GM13976 (cell line): ENCODE data around the gene STK24.

Source experiments
- DNase-seq: peaks from one replicate; pipeline ENCODE4 v3.0.0; 2012; ENCODE audit warnings: low spot score
- in situ Hi-C: fragments of 300-500 bp; cut with MboI; formaldehyde crosslinking; loops from one replicate; pipeline ENCODE4 v1.12.0; 2022; ENCODE audit warnings: low sequenced_read_pairs, mixed read lengths, inconsistent platforms; ENCODE audit not compliant: unreplicated experiment
- TF ChIP-seq, protein P1 (sequence below): IDR thresholded peaks from 2 replicates; pipeline ENCODE4 v1.5.1; 2012; ENCODE audit warnings: borderline replicate concordance, mild to moderate bottlenecking; ENCODE audit not compliant: insufficient read depth; ENCODE audit errors: extremely low read depth, missing control alignments, control extremely low read depth

Gene STK24

DNA sequence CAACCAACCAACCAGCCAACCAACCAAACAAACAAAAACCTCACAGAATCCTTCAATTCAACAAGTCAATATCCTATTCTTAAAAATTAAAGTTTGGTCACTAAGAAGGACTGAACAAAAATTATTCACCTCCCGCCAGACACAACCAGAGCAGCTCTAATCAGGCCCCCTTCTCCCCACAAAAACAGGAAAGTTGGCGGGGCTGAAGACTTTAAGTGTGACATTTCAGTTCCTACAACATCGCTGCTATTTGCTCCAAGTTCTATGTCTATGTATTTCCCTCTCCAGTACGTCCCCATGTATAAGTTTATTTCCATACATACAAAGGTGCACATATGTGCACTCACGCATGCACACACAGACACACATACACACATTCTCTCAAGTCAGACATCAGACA is 32.8 kb upstream of the STK24 start:
- DNase-seq, result no peak
- TF ChIP-seq, protein P1, sequence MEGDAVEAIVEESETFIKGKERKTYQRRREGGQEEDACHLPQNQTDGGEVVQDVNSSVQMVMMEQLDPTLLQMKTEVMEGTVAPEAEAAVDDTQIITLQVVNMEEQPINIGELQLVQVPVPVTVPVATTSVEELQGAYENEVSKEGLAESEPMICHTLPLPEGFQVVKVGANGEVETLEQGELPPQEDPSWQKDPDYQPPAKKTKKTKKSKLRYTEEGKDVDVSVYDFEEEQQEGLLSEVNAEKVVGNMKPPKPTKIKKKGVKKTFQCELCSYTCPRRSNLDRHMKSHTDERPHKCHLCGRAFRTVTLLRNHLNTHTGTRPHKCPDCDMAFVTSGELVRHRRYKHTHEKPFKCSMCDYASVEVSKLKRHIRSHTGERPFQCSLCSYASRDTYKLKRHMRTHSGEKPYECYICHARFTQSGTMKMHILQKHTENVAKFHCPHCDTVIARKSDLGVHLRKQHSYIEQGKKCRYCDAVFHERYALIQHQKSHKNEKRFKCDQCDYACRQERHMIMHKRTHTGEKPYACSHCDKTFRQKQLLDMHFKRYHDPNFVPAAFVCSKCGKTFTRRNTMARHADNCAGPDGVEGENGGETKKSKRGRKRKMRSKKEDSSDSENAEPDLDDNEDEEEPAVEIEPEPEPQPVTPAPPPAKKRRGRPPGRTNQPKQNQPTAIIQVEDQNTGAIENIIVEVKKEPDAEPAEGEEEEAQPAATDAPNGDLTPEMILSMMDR, result no peak
- in situ Hi-C loops, result no loop called here

DNA sequence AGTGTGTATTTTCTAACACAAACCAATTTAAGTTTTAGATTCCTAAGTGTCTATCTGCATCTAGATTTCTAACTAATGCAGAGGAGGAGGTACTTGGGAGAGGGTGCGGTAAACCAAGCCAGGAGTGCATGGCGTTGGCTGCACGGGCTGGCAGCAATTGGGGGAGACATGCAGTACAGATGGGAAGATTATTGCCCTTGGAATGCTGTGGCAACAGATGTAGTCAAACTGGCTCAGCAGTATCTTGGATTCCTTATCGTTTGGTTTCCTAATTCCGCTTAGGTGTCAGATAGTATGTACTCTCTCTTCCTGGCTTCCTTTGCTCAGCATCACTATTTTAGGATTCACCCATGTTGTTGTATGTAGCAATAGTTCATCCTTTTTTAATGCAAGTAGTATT is 29.4 kb upstream of the STK24 start:
- no peak for DNase-seq
- TF ChIP-seq, protein P1, result no peak
- in situ Hi-C loops, result no loop called here

DNA sequence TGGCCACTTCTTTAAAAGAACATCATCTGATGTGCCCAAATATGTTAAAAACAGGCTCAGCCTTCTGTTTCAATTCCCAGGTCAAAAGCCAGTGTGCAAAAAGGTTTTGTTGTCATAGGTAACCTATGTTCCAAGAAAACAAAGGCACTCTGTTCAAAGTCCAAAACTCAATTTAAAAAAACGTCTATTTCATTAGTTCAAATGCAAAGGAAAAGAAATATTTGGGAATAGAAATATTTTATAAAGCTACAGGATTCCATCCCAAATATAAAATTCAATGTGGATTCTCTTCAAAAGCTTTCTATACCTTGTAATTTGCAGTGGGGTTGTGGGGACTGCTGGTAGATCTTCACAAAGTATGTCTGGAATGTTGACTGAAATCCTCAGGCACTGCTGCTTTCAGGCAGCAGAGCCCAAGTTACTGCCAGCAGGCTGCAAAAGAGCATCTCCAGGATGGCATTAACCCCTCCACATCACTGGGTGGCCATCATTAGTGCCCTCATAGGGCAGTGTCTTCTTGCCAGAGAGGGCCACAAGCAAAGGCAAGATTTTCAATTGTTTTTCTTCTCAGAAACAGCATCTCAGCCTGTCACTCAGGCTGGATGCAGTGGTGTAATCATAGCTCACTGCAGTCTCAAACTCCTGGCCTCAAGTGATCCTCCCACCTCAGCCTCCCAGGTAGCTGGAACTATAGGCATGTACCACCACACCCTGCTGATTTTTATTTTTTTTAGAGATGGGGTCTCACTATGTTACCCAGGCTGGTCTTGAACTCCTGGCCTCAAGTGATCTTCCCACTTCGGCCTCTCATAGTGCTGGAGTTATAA is 22.8 kb upstream of the STK24 start:
- in situ Hi-C loops, result no loop called here
- DNase-seq, result no peak
- TF ChIP-seq, protein P1, result no peak

DNA sequence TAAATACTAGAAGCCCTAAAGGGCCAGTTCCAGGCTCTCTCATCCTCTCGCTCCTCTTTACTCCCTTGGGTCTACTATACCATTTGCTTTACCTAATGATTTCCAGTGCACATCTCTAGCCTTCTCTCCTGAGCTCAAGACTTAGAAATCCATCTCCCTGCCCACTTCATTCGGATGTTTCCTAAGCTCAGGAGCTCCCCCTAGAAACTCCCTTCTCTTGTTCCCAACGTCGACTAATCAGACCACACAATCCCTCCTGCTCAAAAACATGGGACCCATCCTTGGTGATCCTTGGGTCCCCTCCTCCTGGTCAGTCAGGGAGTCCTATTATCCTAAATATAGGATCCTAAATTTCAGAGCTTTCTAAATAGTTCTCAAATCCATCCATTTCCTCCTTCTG is 21.1 kb upstream of the STK24 start:
- DNase-seq, result no peak
- in situ Hi-C loops, result no loop called here
- TF ChIP-seq, protein P1, result no peak

DNA sequence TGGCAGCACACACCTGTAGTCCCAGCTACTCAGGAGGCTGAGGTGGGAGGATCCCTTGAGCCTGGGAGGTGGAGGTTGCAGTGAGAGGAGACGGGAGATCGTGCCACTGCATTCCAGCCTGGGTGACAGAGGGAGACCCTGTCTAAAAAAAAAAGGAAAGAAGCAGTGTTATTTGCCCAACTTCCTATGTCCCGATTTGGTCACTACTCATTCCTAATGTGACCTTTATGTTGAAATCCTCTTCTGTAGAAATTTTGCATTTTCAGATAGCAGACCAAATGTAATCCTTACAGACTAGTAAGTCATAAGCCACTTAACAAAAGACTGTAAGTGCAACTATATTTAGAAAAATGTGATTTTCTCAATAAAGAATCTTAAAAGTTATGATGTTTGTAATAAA is 18.2 kb upstream of the STK24 start:
- in situ Hi-C loops, result no loop called here
- TF ChIP-seq, protein P1, result no peak
- DNase-seq, result no peak

DNA sequence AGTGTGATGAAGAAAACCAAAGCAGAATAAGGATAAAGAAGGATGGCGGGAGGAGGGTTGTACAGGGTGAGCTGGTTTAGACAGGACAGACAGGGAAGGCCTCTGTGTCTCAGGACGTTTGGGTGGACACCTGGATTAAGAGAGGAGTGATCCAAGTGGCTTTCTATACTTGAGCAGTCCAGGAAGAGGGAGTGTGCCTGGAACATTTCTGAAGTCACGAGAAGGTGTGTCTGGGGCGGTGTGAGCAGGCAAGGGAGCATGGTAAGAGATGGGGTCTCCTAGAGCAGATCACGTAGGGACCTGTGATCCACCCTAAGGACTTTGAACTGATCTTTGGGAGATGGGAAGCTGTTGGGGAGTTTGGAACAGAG is 15.4 kb upstream of the STK24 start:
- TF ChIP-seq, protein P1, result no peak
- in situ Hi-C loops, result no loop called here
- DNase-seq, result no peak
